H7 (cell line): ENCODE measurements around the gene LRRC61. TPM values are rescaled to one million over a fixed set of nuclear protein-coding genes. Genes with fewer than 3 reads are reported as not detected.

ENCODE experiments used
- DNase-seq: peaks from one replicate; pipeline ENCODE4 v3.0.0; 2012
- H3K27me3 ChIP-seq: 2 replicates; pipeline ENCODE4 v1.6.0; 2011; ENCODE audit warnings: mild to moderate bottlenecking, low read length; ENCODE audit not compliant: control insufficient read depth, insufficient read depth
- H3K36me3 ChIP-seq: replicated peaks from 2 replicates; pipeline ENCODE4 v1.5.1; 2011; ENCODE audit warnings: low read length; ENCODE audit not compliant: control insufficient read depth, insufficient read depth
- H3K4me3 ChIP-seq: 2 replicates; pipeline ENCODE4 v1.5.1; 2011; ENCODE audit warnings: low read depth, mild to moderate bottlenecking, control low read depth, low read length, moderate library complexity; ENCODE audit not compliant: insufficient read depth
- total RNA-seq: library from RNA; depleted of rRNA; stranded (reverse); fragments of >200 nt; shearing (Covaris generic); gene quantifications from 2 replicates; pipeline ENCODE4 v1.2.3, GENCODE V29; 2014

Gene LRRC61
- total RNA-seq, 1 experiment from 2014 or later: 39.4 TPM

DNA sequence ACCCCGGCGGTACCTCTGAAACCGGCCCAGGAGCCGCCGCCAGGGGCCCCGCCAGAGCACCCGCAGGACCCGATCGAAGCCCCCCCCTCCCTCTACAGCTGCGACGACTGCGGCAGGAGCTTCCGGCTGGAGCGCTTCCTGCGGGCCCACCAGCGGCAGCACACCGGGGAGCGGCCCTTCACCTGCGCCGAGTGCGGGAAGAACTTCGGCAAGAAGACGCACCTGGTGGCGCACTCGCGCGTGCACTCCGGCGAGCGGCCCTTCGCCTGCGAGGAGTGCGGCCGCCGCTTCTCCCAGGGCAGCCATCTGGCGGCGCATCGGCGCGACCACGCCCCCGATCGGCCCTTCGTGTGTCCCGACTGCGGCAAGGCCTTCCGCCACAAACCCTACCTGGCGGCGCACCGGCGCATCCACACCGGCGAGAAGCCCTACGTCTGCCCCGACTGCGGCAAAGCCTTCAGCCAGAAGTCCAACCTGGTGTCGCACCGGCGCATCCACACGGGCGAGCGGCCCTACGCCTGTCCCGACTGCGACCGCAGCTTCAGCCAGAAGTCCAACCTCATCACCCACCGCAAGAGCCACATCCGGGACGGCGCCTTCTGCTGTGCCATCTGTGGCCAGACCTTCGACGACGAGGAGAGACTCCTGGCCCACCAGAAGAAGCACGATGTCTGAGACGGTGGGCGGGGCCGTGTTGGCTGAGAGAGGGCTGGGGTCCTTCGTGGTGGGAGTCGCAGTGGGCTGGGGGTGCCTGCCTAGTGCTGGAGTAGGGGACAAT is 49.3 kb downstream of the LRRC61 start:
- peak; percentile 49 for DNase-seq
- Histone ChIP-seq H3K27me3 (no peaks in the 10 kb centered on the region), H3K4me3 (no peak overlapping the region), H3K36me3 (peaks cover 14% of the 10 kb centered on the region)

DNA sequence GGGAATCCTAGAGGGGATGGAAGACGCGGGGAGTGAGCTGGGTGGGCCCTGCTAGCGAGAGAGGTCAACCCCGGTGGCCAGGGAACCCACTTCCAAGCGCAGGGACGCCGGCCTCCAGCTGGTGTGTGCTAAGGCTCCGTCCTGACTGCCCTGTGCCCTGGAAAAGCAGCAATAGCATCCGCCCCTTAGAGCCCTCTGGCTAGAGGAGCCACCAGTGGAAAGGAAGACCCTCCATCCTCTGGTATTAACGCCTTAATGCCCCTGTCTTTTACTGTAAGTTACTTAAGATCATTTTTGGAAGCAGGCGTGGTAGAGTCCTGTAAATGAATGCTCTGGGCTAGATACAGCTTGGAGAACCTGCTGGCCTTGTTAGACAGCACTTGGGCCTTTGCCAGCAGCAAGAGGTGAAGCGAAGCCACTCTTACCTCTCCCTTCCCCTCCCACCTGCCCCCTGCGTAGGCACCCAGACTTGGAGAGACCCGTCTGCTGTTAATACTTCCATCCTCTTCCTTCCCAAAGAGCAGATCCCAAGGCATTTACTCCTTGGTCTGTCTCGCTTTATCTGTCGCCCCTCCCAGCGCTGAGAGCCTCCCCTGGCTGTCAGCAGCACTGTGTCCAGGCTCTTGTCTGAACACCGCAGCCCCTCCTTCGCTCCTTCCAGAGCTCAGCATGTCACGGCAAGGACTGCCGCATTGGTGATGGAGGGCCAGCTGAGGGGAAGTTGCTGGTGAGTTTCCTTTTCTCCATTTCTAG is 50.1 kb downstream of the LRRC61 start:
- Histone ChIP-seq H3K36me3 (peaks cover 14% of the 10 kb centered on the region), H3K4me3 (no peak overlapping the region), H3K27me3 (no peaks in the 10 kb centered on the region)
- peak; percentile 53 for DNase-seq

DNA sequence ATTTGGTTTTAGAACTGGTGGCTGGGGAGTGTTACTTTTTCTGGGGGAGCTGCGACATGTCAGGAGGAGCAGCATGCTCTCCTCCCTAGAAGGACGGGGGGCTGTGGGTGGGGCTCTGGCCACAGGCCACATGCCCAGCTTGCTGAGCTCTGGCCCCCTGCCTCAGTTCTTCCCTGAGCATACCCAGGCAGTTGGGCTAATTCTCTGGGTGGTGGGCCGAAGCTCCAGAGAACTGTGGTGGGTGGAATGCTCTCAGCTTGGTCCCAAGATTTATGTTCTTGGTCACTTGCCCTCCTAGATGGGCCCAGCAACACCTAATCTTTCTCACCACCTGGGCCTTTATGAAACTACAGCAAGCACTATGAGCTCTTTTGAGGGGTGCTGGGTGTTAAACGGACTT is 50.9 kb downstream of the LRRC61 start:
- DNase-seq: peak; percentile 27
- H3K36me3 ChIP-seq: peaks cover 14% of the 10 kb centered on the region
- H3K27me3 ChIP-seq: no peaks in the 10 kb centered on the region
- H3K4me3 ChIP-seq: no peak overlapping the region

- DNase-seq: peak; percentile 30
- Histone ChIP-seq H3K4me3 (no peak overlapping the region), H3K36me3 (peaks cover 14% of the 10 kb centered on the region), H3K27me3 (no peaks in the 10 kb centered on the region)
Measured at GRCh38 chr7:150374472-150374871, 51.3 kb downstream of the LRRC61 start.

GRCh38 chr7:150375662-150376521 is 52.7 kb downstream of the LRRC61 start:
- DNase-seq: peak; percentile 28
- no peaks in the 10 kb centered on the region for H3K27me3 ChIP-seq
- H3K4me3 ChIP-seq: no peak overlapping the region
- peaks cover 7% of the 10 kb centered on the region for H3K36me3 ChIP-seq

GRCh38 chr7:150376560-150376959 is 53.4 kb downstream of the LRRC61 start:
- Histone ChIP-seq H3K4me3 (no peak overlapping the region), H3K27me3 (no peaks in the 10 kb centered on the region), H3K36me3 (peaks cover 5% of the 10 kb centered on the region)
- no peak for DNase-seq

DNA sequence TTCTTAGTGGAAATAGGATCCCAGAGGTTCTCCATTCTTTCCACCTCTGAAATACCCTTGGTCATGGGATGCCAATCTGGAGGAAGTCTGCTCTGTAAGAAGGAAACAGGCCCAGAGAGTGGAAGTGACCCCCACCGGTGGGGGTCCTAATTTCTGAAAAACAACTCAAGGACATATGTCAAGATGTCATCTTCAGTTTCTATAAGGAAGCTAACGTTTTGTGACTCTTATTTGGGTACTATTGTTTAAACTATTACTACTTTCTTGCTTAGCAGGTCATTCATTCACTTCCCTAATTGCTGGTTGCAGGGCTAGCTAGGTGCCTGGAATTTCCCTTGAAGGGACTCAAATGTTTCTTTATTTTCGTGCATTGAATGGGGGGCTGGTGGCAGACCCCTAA is 54.0 kb downstream of the LRRC61 start:
- H3K36me3 ChIP-seq: peaks cover 5% of the 10 kb centered on the region
- no peak overlapping the region for H3K4me3 ChIP-seq
- no peak for DNase-seq
- no peaks in the 10 kb centered on the region for H3K27me3 ChIP-seq

GRCh38 chr7:150377635-150378034 is 54.5 kb downstream of the LRRC61 start:
- peaks cover 5% of the 10 kb centered on the region for H3K36me3 ChIP-seq
- no peak for DNase-seq
- H3K4me3 ChIP-seq: no peak overlapping the region
- no peaks in the 10 kb centered on the region for H3K27me3 ChIP-seq

- H3K4me3 ChIP-seq: peak overlapping the region; percentile 85
Measured at GRCh38 chr7:150378115-150378852, 55.1 kb downstream of the LRRC61 start.

GRCh38 chr7:150378853-150379440 is 55.8 kb downstream of the LRRC61 start, which contains the start of gene ZNF775:
Gene ZNF775 (plus strand): TSS chr7:150379330. CDS start chr7:150388471, 9,141 bp downstream.
- peaks cover 1% of the 10 kb centered on the region for H3K36me3 ChIP-seq
- H3K27me3 ChIP-seq: no peaks in the 10 kb centered on the region
- DNase-seq: peak; percentile 100
- peak within 1 kb of the TSS; percentile 96 for H3K4me3 ChIP-seq

More at GRCh38 chr7:150378115-150378852, 55.1 kb downstream of the LRRC61 start:
- H3K27me3 ChIP-seq: no peaks in the 10 kb centered on the region
- DNase-seq: peak; percentile 90
- H3K36me3 ChIP-seq: peaks cover 2% of the 10 kb centered on the region

- peak; percentile 65 for DNase-seq
- no peaks in the 10 kb centered on the region for H3K27me3 ChIP-seq
- no peaks in the 10 kb centered on the region for H3K36me3 ChIP-seq
- peak overlapping the region; percentile 96 for H3K4me3 ChIP-seq
Measured at GRCh38 chr7:150379441-150380379, 56.6 kb downstream of the LRRC61 start.

DNA sequence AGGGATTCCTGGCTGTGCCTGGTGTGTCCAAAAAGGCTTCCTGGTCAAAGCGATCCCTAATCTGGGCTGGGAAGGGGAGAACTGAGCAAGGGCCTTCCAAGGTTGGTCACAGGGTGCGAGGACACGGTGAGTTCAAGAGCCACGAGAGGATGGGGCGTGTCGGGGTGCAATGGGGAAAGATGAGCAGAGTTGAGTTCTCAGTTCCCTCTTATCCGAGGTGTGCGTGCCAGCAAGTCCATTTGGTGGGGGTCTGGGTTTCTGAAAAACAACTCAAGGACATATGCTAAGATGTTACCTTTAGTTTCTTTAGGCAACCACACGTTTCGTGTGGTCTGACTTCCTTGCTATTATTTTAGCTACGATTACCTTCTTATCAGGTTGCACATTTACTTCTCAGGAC is 57.3 kb downstream of the LRRC61 start:
- Histone ChIP-seq H3K36me3 (0 out of 2 replicates have a peak, but pooled peaks cover under 1% of the 10 kb centered on the region), H3K27me3 (no peaks in the 10 kb centered on the region), H3K4me3 (peak overlapping the region; percentile 96)
- peak; percentile 33 for DNase-seq

DNA sequence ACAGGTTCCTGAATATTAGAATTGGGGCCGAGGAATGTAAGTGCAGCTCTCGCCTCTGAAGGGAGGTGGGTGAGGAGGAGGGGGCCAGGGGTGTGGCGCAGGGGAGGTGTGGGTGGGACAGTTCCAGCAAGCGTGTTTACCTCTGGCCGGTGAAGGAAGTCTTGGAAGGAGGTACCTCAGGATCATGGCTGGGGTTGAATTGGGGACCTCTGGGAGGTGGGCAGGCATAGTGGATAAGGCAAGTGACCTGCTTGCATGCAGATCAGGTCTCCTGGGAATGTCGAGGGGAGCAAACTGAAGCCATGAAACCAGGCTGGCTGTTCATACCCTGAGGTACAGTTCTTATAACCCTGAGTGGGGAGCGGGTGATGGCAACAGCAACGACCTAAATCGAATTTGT is 57.9 kb downstream of the LRRC61 start:
- peak; percentile 58 for DNase-seq
- no peaks in the 10 kb centered on the region for H3K27me3 ChIP-seq
- H3K36me3 ChIP-seq: 0 out of 2 replicates have a peak, but pooled peaks cover 1% of the 10 kb centered on the region
- H3K4me3 ChIP-seq: no peak overlapping the region
